GM19468 (cell line): Measurements from ENCODE around the gene LMX1B.

Experiments used
- ATAC-seq: cut with Tn5 transposase; IDR thresholded peaks from one replicate; pipeline ENCODE4 v1.9.1; 2021; ENCODE audit warnings: mild to moderate bottlenecking, moderate library complexity, moderate number of reproducible peaks; ENCODE audit not compliant: unreplicated experiment; ENCODE audit errors: extremely low read depth

Gene LMX1B

DNA sequence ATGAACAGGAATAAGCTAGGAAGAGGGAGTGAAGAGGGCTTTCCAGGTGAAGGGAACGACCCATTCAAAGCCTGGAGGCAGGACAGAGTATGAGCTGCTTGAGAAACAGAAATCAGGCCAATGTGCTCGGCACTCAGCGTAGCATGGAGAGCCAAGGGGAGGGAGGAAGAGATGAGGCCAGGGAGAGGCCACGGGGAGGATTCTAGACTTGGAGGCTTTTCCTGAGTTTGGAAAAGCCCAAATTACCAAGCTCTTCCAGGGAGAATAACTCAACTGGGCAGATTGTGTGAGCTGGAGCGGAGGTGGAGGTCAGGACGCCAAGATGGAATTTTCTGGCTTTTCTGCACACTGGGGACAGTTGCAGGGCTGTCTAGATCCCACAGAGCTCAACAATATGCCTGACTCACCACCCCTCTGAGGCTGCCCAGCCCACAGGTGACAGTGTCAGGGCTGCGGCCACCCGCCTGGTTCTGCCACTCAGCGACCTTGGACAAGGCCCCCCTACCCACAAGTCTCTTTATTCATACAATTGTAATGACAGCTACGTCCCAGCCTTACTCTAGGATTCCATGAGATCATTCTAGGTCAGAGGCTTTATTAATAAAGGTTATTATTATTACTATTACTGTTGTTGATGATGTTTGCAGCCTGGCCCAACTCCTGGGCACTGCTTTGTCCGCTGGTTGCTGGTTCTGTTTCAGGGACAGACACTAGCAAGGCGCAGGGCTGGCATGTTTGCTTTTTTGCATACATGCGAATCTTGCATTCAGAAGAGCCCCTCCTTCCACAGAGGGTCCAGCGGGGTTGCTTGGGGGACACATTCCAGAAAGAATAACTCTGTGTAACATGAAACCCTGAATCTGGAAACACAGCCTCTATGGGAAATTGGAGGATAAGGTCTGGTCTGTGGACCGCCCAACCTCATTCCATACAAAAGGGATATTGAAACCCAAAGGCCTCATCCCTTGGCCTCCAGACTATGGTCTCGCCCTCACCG lies 9.4 kb upstream of the LMX1B start:
- ATAC-seq, result no peak

DNA sequence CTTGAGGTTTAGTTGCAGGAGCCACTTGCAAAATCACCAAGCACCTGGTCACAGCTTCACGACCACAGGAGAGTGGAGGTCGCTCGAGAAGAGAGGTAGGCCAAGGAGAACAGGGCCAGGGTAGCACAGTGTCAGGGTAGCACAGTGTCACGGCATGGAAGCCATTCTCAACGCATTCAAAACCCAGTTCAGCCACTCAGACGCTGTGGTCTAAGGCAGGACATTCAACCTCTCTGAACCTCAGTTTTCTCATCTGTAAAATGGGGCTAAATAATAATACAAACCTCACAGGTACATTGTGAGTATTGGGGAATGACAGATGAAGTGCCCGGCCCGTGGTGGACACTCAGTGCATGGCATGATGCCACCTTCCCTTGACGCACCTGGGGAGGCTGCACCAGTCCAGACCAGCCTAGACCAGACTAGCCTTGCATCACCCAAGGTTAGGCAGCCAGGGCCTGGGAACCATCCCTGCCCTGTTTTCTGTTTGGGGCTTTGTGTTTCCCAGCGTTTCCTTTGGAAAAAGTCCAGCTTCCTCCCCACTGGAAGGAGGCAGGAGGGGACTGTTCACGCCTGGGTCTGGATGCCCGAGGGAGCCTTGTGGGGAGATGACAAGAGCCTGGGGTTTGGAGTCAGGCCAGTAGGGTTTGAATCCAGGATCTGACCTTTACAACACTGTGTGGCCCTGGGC lies 7.8 kb upstream of the LMX1B start:
- ATAC-seq, result no peak

DNA sequence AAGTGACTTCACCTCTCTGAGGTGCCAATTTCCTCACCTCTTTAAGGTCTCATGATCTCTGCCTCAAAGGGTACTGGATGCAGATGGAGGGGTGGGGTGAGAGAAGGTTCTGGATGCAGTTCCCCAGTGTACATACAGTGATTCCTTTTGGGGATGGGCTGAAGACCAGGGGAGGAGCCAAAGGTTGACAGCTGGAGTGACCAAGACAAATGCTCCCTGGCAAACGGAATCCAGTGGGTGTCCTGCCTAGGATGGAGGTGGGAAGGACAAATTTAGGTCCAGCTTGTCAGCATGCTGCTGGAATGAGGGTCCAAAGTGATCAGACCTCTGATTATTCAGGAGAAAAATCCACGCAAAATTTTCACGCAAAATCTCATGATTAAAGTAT lies 7.3 kb upstream of the LMX1B start:
- ATAC-seq, result no peak

DNA sequence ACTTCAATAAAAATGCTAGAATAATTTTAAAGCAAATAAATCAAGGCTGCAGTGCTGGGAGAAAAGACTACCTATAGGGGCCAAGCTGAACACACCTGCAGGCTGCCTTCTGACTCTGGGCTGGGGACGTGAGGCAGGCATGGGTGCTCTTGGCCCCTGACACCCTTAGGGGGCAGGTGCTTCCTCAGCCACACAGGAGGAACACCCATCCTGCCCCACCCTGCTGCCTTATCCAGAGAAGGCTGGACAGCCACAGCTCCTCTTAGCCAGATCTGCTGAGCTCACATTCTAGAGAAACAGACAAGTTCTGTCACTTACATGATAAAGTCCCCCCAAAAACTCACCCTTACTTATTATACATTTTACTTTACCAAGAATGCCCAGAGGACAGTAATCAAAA lies 6.6 kb upstream of the LMX1B start:
- ATAC-seq, result no peak

DNA sequence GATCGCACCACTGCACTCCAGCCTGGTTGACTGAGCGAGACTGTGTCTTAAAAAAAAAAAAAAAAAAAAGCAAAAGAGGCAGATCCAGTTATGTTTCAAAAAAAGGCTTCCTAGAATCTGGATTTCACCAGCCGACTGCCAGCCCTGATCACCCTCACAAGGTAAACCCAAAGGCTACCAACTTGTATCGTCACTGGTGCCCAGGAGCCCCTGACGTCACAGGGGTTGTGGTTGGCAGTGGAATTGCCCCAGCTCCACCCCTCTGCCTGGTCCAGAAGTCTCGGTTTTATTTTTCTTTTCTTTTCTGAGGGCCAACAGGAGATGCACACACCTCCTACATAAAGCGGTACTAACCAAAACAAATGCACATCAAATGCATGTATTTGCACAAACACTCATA lies 6.0 kb upstream of the LMX1B start:
- ATAC-seq, result no peak

DNA sequence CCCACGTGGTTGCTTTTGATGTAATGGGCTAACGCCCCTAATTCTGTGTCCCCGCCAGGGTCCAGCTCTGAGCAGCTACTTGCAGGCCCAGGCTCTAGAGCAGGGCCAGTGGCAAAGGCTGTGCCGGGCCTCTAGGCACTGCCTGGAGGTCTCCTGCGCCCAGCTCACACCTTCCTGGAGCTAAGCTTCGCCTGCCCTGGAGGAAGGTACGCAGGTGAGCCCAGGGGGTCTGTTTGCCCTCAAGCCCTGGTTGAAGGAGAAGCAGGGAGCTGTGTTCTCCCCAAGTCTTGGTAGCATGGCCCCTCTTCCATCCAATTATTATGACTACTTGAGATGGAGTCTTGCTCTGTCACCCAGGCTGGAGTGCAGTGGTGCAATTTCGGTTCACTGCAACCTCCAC lies 5.2 kb upstream of the LMX1B start:
- ATAC-seq, result no peak

DNA sequence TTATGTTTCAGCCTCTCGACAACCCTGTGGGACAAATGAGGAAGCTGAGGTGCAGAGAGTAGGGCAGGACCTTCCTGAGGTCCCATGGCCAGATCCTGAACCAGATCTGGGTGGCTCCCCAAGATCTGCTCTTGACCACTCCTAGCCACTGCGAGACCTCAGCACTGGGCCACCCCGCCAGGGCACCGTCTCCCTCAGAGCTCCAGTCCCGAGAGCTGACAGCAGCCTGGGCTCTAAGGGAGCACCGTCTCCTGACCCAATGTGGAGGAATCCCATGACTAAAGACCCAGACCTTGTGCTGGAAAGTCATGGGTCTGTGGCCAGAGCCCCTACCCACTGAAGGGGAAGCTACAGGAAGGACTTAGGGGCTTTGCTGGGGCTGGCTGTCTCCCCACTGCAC lies 4.5 kb upstream of the LMX1B start:
- no peak for ATAC-seq

DNA sequence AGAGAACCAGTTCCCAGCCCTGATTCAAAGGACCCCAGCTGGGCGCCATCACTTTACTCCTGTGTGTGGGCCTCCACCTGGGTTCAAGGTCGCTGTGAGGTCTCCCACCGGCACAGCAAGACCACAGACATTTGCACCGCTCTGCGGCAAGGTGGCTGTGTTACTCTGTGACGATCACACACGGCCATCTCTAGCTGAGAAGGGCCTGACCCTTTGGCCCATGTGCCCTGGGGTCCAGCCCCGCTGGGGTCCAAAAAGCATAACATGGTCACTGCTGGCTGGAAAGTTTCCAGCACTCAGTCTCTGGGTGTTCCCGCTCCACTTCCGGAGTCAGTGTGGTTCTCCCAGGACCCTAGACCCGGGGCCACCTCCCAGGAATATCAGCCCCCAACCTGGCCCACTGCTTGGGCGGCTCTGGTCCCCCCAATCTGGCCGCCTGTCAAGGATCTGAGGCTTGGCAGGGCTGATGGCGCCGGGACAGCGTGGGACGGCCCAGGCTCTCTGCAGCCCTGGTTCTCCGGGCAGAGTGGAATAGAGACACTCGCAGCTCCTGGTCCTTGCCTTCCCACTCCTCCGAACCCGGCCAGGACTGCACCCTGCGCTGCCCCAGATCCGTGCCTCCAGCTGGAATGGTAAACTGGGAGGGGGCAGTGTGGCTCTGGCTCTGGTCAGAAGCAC lies 3.9 kb upstream of the LMX1B start:
- ATAC-seq, result no peak

DNA sequence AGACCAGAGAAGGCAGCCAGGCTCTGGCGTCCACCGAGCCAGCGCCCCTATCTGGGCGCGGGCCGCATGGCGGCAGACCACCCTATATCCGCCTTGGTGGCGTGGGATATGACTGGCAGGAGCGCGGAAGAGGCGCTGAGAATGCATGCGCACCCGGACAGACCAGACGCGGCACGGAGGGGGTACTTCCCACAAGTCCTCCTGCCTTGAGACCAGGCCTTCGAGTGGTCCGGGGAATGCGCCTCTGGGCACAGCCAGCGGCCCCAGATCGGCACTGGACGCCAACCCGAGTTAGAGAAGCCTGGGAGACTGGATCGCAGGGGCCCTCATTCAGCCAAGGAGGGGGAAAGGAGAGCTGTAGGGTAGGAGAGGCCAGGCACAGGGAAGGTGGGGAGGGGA lies 2.5 kb upstream of the LMX1B start:
- no peak for ATAC-seq

DNA sequence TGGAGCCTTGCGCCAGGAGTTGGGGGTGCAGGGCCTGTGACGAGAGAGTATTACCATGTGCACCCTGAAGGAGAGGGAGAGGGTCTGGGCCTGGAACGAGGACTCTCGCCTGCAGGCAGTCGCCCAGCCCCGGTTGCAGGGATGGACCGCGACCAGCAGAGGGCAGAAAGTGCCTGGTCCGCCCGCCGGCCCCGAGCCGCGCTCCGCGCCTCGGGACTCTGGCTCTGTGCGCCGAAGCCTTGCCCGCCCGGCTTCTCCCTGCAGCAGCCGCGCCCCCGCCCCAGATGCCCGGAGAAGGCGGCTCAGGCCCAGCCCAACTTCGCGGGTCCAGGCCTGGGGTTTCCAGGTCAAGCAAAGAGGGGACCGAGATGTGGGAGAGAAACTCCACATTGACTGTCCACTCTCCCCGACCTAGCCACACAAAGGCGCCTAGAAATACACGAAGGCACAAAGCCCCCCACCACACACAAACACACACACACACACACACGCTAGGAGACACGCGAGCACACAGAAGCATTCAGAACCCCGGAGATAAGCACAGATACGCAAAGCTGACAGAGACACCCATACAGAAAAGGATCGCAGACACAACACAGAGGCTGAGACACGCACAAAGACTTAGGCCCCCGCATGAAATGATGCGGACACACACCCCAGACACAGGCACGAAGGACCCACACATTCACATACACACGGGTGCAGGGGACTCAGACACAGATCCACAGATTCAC lies 2.0 kb upstream of the LMX1B start:
- no peak for ATAC-seq

DNA sequence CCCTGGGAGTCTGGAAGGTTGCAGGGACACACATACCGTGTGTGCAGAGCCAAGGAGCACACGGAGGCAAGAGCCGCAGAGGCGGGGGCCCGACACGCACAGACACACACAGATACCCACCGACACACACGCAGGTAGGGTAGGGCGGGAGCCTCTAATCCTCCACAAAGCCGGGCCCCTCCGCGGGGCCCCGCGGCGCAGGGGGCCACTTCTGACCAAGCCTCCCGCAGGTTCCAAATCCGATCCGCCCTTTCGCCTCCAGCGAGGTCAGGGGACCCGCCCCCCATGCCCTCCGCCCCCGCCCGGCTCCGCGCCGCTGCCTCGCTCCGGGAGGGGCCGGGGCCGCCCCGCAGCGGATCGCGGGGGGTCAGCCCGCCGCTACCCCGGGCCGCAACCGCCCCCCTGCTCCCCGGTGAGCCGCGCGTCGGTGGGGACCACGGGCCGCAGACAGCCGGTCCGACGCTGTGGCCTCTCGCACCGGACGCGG lies 1.4 kb upstream of the LMX1B start:
- no peak for ATAC-seq

DNA sequence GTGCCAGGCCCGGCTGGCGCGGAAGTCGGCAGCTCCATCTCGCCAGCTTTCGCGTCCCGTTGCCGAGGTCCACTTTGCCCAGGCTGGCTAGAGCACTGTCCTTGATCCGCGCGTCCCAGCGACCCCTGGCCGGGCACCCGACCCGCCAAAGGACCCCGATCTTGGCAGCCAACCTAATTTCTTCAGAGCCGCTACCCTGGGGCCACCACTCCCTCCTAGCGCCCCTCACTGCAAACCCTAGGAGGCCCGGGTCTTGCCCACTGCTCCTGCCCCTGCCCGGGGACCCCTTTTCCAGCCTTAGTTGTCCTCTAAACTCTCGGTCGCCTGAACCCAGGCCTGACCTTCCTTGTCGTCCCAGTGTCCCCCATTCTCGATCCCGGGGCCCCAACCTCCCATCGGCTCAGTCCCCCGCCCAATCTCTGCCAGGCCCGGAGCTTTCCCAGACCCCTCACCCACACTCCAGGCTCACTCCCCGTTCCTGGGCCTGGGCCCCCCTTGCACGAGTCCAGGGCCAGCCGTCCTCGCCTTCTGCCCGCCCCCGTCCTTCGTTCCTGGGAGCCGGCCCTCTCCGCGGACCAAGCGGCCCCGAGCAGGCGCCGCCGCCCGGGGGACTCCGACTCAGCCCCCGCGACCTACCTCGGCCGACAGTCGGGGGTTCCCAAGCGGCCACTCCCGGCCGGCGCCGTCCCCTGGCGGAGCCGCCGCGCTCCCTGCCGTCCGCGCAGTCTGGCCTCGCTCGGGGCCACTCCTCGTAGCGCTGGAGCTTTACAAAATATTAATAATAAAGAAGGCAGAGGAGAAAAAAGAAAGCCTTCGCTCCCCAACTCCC lies 701 bp upstream of the LMX1B start:
- ATAC-seq, result no peak

DNA sequence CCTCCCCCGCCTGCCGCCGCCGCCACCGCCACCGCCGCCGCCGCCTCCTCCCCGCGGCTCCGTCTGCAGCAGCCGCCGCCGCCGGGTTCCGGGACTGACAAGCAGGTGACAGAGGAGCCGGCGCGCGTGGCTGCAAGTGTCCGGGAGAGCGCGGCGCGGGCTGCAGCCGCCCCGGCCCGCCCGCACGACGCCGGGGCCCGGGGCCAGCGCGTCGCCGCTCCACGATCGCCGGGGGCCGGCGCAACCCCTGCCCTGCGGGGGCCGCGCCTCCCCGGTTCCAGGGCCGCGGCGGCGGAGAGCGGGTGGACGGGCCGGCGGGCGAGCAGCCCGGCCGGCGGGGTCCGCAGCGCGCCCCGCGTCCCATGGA lies 343 bp downstream of the LMX1B start:
- ATAC-seq, result no peak

DNA sequence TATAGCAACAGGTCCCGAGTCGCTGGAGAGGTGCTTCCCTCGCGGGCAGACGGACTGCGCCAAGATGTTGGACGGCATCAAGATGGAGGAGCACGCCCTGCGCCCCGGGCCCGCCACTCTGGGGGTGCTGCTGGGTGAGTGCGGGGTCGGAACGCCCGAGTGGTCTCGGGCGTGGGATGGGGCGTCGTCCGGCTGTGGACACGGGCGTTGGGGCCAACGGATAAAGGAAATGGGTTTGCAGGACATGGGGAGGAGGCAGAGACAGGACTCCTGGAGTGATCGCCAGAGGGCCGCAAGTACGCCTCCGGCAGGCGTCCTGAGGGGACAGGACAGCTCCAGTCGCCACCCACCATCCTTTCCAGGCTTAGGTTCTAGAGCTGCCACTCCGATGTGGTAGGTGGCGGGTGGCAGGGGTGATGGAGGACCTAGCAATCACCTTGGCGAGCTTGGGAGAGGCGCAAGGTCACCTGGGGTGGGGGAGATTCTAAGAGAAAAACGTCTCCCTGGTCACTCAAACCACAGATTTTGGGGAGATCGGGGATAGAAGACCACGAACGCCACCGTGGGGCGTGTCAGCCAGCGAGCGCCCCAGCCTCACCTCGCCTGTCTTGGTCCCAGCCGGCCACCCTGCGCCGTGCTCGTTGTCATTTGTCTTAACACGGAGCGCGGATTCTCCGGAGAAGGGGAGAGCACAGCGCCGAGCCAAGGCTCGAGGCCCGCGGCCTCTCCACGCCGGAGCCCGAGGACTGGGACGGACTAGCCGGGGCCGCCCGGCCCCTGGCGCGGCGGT lies 922 bp downstream of the LMX1B start:
- ATAC-seq, result no peak

DNA sequence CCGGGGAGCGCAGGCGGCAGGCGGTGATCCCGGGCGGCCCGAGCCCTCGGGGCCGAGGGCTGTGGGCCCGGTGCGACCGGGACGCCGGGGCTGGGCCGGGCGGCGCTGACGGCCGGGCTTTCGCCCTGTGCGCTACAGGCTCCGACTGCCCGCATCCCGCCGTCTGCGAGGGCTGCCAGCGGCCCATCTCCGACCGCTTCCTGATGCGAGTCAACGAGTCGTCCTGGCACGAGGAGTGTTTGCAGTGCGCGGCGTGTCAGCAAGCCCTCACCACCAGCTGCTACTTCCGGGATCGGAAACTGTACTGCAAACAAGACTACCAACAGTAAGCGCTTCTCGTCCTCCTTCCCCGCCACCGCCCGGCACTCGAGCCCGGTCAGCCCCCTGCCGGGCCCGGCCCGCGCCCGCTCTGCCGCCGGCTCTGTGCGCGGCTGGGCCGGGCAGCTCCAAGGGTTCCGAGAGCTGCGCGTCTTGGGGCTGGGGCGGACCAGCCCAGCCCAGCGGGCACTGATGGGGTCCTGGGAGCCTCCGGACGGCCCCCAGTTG lies 1.6 kb downstream of the LMX1B start:
- ATAC-seq, result no peak

DNA sequence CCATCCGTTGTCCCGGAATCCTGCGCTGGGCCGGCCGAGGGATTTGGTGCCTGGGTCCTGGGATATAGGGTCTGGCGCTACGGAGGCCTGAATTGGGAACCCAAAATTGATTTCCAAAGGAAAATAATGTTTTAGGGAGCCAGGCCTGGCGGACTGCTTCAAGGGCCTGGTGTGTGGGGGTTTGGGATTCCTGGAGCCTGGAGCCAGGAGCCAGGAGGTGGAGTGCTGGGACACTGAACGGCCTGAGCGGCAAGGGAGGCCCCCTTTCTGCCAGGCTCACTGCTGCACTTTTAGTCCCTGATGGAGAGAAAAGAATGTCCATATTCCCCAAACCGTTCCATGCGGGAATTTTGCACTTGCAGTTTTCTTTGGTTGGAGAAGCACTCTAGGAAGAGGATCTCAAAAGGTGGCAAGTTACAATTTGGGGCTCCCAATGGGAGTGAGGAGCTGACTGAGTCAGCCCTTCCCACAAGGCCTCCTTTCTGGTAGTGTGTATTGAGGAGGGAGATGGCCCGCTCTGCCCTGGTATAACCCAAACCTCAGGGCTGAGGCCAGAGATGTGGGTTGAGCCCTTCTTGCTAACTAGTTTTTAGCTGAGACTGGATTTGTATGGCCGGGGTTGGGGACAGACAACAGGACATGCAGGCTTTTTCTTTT lies 2.2 kb downstream of the LMX1B start:
- ATAC-seq, result no peak

DNA sequence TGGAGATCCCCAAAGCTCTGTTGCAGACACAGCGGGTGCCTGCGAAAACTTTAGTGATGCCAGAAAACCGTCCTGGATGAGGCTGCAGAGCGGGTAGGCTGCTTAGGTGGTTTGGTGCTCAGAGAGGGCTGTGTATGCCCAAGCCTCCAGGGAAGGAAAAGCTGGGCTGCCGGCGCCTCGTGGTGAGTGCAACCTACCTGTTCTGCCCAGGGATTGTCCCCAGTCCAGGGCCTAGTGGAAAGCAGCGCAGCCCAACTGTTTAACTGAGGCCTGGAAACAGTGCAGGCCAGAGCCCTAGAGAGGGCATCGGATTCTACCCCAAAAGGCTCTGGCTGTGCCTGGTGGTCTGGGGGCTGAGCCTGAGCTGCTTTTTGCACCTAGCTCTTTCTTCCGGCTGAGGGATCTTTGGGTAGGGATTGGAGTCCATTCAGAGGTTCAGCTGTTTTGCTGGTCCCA lies 2.8 kb downstream of the LMX1B start:
- no peak for ATAC-seq
